K562 (cell line): ENCODE measurements around the gene ROBO2. TPM values are rescaled to one million over a fixed set of nuclear protein-coding genes. Genes with fewer than 3 reads are reported as not detected.

Experiments used
- ATAC-seq: fragments of 200-7000 bp; cut with Tn5 transposase; 3 replicates; pipeline ENCODE4 v1.9.1; 2020; ENCODE audit warnings: moderate library complexity
- BruUV-seq: library from RNA; stranded (reverse); fragments of 400-500 nt; replicated peaks from 2 replicates; lab custom pipeline; 2021; lab: Mats Ljungman, UMichigan
- CTCF ChIA-PET: fragments of 300-600 bp; formaldehyde crosslinking; extraction: SDS; loops from one replicate; lab custom pipeline; 2021; ENCODE audit warnings: low intra/inter-chr PET ratio; lab: Yijun Ruan, JAX
- POLR2A ChIA-PET: fragments of 300-600, 350-650 bp; sonication (Branson Sonifier 250); formaldehyde crosslinking; extraction: SDS; loops from one replicate; lab custom pipeline; 2021; ENCODE audit warnings: antibody characterized with exemption, inconsistent platforms; lab: Yijun Ruan, JAX
- DNase-seq, 4 experiments: peaks; one replicate each; pipeline versions ENCODE4 v3.0.0 to v3.0.0-alpha.2; 2011 to 2018; ENCODE audit warnings: low spot score in 3 of 4, mixed read lengths in 3 of 4; ENCODE audit errors: extremely low read depth in 1 of 4
- FAIRE-seq: peaks from 2 replicates; lab custom pipeline; 2011; peaks lifted over from hg19 to GRCh38; lab: Jason Lieb, UNC
- H2AFZ ChIP-seq: 2 replicates; pipeline ENCODE4 v1.6.0; 2011; ENCODE audit warnings: low read depth, low read length, control low read depth, inconsistent platforms
- H3K27ac ChIP-seq: fragments of 200-600 bp; 3 replicates; pipeline ENCODE4 v1.8.0; 2011; ENCODE audit warnings: low read depth, mild to moderate bottlenecking, control low read depth, inconsistent platforms, low read length, moderate library complexity, mixed read lengths; ENCODE audit errors: extremely low read depth
- H3K27me3 ChIP-seq, 2 experiments: fragments of 300-600 bp in 1 of 2; 2 replicates in 1 of 2; 3 replicates in 1 of 2; pipeline versions ENCODE4 v1.6.0 to v1.8.0; 2011; ENCODE audit warnings: inconsistent platforms in 2 of 2, low read length in 2 of 2, mild to moderate bottlenecking in 1 of 2, mixed read lengths in 1 of 2, moderate library complexity in 1 of 2; ENCODE audit not compliant: control insufficient read depth in 2 of 2, insufficient read depth in 2 of 2
- H3K36me3 ChIP-seq: fragments of 300-600 bp; 3 replicates; pipeline ENCODE4 v1.8.0; 2011; ENCODE audit warnings: mild to moderate bottlenecking, low read length, inconsistent platforms; ENCODE audit not compliant: control insufficient read depth, insufficient read depth
- H3K4me1 ChIP-seq, 2 experiments: fragments of 200-600 bp in 1 of 2; replicated peaks in 1 of 2; 2 replicates in 1 of 2; 3 replicates in 1 of 2; pipeline versions ENCODE4 v1.5.1 to v1.8.0; 2011; ENCODE audit warnings: inconsistent platforms in 2 of 2, low read length in 2 of 2, mild to moderate bottlenecking in 1 of 2, mixed read lengths in 1 of 2, moderate library complexity in 1 of 2; ENCODE audit not compliant: control insufficient read depth in 2 of 2, insufficient read depth in 2 of 2
- H3K4me2 ChIP-seq: 2 replicates; pipeline ENCODE4 v1.6.1; 2011; ENCODE audit warnings: low read length, control low read depth, inconsistent platforms, mixed read lengths; ENCODE audit not compliant: insufficient read depth
- H3K4me3 ChIP-seq: fragments of 200-600 bp; sonication (generic), shearing (Covaris generic); 2 replicates; pipeline ENCODE4 v1.5.1; 2016; ENCODE audit warnings: control low read depth, inconsistent platforms
- H3K79me2 ChIP-seq: fragments of 200-600 bp; 3 replicates; pipeline ENCODE4 v1.8.0; 2011; ENCODE audit warnings: low read length, inconsistent platforms; ENCODE audit not compliant: control insufficient read depth, insufficient read depth
- H3K9ac ChIP-seq, 2 experiments: 2 replicates each; pipeline versions ENCODE4 v1.6.0 to v1.6.1; 2011; ENCODE audit warnings: low read depth in 2 of 2, low read length in 2 of 2, control low read depth in 1 of 2, inconsistent platforms in 1 of 2, mild to moderate bottlenecking in 1 of 2, mixed read lengths in 1 of 2; ENCODE audit not compliant: insufficient read depth in 1 of 2
- H3K9me1 ChIP-seq: one replicate; pipeline ENCODE4 v1.6.0; 2011; ENCODE audit warnings: inconsistent platforms, mild to moderate bottlenecking, low read length, moderate library complexity; ENCODE audit not compliant: control insufficient read depth, insufficient read depth
- H3K9me3 ChIP-seq: replicated peaks from 2 replicates; pipeline ENCODE4 v1.5.1; 2011; ENCODE audit warnings: low read depth, low read length, inconsistent platforms; ENCODE audit not compliant: control insufficient read depth, insufficient read depth
- H4K20me1 ChIP-seq: replicated peaks from 2 replicates; pipeline ENCODE4 v1.6.1; 2011; ENCODE audit warnings: low read length, inconsistent platforms, mixed read lengths; ENCODE audit not compliant: control insufficient read depth, insufficient read depth
- E2F1 ChIP-seq: sonication (generic); formaldehyde crosslinking; IDR thresholded peaks from 2 replicates; pipeline ENCODE4 v1.8.1; 2023; ENCODE audit warnings: mild to moderate bottlenecking, missing genetic modification reagents, moderate library complexity
- E2F8 ChIP-seq: fragments of 450-650 bp; IDR thresholded peaks from 2 replicates; pipeline ENCODE4 v1.7.1; 2018; ENCODE audit warnings: mild to moderate bottlenecking, low read depth; ENCODE audit not compliant: partially characterized antibody
- FOXK1 ChIP-seq: sonication (generic); formaldehyde crosslinking; IDR thresholded peaks from 2 replicates; pipeline ENCODE4 v1.8.0; 2022; ENCODE audit warnings: missing genetic modification reagents, mild to moderate bottlenecking, borderline replicate concordance
- POLR2AphosphoS5 ChIP-seq: IDR thresholded peaks from 2 replicates; pipeline ENCODE4 v1.6.1; 2011; ENCODE audit warnings: mild to moderate bottlenecking, low read depth, low read length, moderate library complexity; ENCODE audit not compliant: control insufficient read depth, insufficient read depth
- RBM17 ChIP-seq: fragments of 200-400 bp; formaldehyde crosslinking; IDR thresholded peaks from 2 replicates; pipeline ENCODE4 v1.6.1; 2017; ENCODE audit warnings: low read depth, mild to moderate bottlenecking, low read length, borderline replicate concordance
- THAP7 ChIP-seq: fragments of 250-450 bp; sonication (Bioruptor Pico); IDR thresholded peaks from 2 replicates; pipeline ENCODE4 v1.5.0; 2021
- ZNF24 ChIP-seq: fragments of 450-650 bp; IDR thresholded peaks from 2 replicates; pipeline ENCODE4 v1.6.1; 2016
- ZNF407 ChIP-seq: fragments of 450-650 bp; IDR thresholded peaks from 2 replicates; pipeline ENCODE4 v1.6.1; 2016; ENCODE audit warnings: low read depth
- WGBS: fragments of 100-300 bp; shearing (Covaris generic); methylation state at CpG from one replicate; pipeline ENCODE4 v1.1.6; 2016; ENCODE audit warnings: low coverage, mixed read lengths; ENCODE audit not compliant: insufficient coverage; ENCODE audit errors: missing lambda C conversion rate; 5-methylcytosine and 5-hydroxymethylcytosine counted together
- in situ Hi-C: fragments of 300-500 bp; cut with MboI; formaldehyde crosslinking; loops from 4 replicates; pipeline ENCODE4 v1.15.0; 2018; ENCODE audit warnings: inconsistent platforms, mixed read lengths
- intact Hi-C: fragments of 100-400 bp; cut with micrococcal nuclease; formaldehyde crosslinking; loops from 2 replicates; pipeline ENCODE4 v1.14.2; 2022
- polyA plus RNA-seq, 8 experiments: library from polyadenylated mRNA; depleted of rRNA in 4 of 8; stranded (reverse) in 5 of 8; unstranded in 3 of 8; fragments of >200 nt; fragmentation: Nextera tagmentation in 2 of 8; fragmentation: Illumina TruSeq in 1 of 8; extraction: Ambion mirVana in 2 of 8; extraction: Trizol in 1 of 8; gene quantifications; 2 replicates each; pipeline versions ENCODE4 v1.2.1 to v1.2.3, GENCODE V29; 2011 to 2014; ENCODE audit warnings: inconsistent platforms in 1 of 8, missing spikeins in 1 of 8
- total RNA-seq, 7 experiments: library from RNA; depleted of rRNA in 6 of 7; stranded (reverse); fragments of >200 nt in 6 of 7; fragmentation: Illumina TruSeq in 2 of 7; extraction: Trizol in 2 of 7; gene quantifications; 2 replicates each; pipeline versions ENCODE4 v1.2.1 to v1.2.3, GENCODE V29; 2011 to 2021; ENCODE audit warnings: low replicate concordance in 1 of 7

ROBO2 gene
- total and polyA plus RNA-seq, 9 of the 15 experiments (the other 6 are each of a cell fraction or from before 2014, with no cell fraction given): 0.84 to 3.0 (median 1.7) TPM

GRCh38 chr3:77372634-77373346, 332.9 kb downstream of the ROBO2 start:
- ATAC-seq: no peak
- no TSS peak for BruUV-seq
- H3K9me1 ChIP-seq: no peaks in the 10 kb centered on the region
- in situ Hi-C loops (no loop called here), intact Hi-C loops (no loop called here)
- no peaks in the 10 kb centered on the region for H3K36me3 ChIP-seq
- H2AFZ ChIP-seq: no peak overlapping the region
- no peaks in the 10 kb centered on the region for H4K20me1 ChIP-seq
- H3K4me3 ChIP-seq: no peak overlapping the region
- H3K4me1 ChIP-seq: no peaks in the 10 kb centered on the region
- DNase-seq: no peak
- ChIA-PET CTCF (no interaction called here), POLR2A (no interaction called here)
- no peak overlapping the region for H3K9ac ChIP-seq
- no peak overlapping the region for H3K27ac ChIP-seq
- FAIRE-seq: no peak
- WGBS: 7% methylated on average over 2 of the region's 2 CpGs
- no peaks in the 10 kb centered on the region for H3K79me2 ChIP-seq
- no peaks in the 10 kb centered on the region for H3K27me3 ChIP-seq
- no peak overlapping the region for H3K4me2 ChIP-seq
- H3K9me3 ChIP-seq: no peaks in the 10 kb centered on the region
- no peak for TF ChIP-seq RBM17
- TF ChIP-seq ZNF24: no peak
- no peak for TF ChIP-seq ZNF407
- no peak for TF ChIP-seq THAP7 (CRISPR knock-in tag)
- TF ChIP-seq POLR2AphosphoS5: no peak
- no peak for TF ChIP-seq E2F1 (CRISPR knock-in tag)
- no peak for TF ChIP-seq FOXK1 (CRISPR knock-in tag)
- no peak for TF ChIP-seq E2F8
